Heart left ventricle (tissue), 16 donors: ENCODE measurements around the gene KATNBL1. TPM values are rescaled to one million over a fixed set of nuclear protein-coding genes. Genes with fewer than 3 reads are reported as not detected.

Experiments used
- ATAC-seq, 4 donors: fragments of 200-7000 bp; cut with Tn5 transposase; one replicate each; pipeline ENCODE4 v1.9.1; 2020 to 2022; ENCODE audit warnings: moderate library complexity in 4 of 4, mild to moderate bottlenecking in 3 of 4, moderate number of reproducible peaks in 1 of 4
- DNase-seq, 5 donors: peaks; one replicate each; pipeline ENCODE4 v3.0.0-alpha.2; 2020
- H3K27ac ChIP-seq, 12 donors: fragments of 200-600 bp; sonication (generic) in 4 of 12; one replicate each; pipeline versions ENCODE4 v1.5.0 to v1.8.0; 2016 to 2022; ENCODE audit warnings: mild to moderate bottlenecking in 2 of 12
- H3K27me3 ChIP-seq, 9 donors: fragments of 200-600 bp; sonication (generic) in 2 of 9; one replicate each; pipeline versions ENCODE4 v1.5.1 to v1.8.0; 2016 to 2022; ENCODE audit warnings: mild to moderate bottlenecking in 3 of 9
- H3K36me3 ChIP-seq, 9 donors: fragments of 200-600 bp; sonication (generic) in 2 of 9; one replicate each; pipeline versions ENCODE4 v1.5.0 to v1.8.0; 2018 to 2022; ENCODE audit warnings: mild to moderate bottlenecking in 2 of 9
- H3K4me1 ChIP-seq, 12 donors: fragments of 200-600 bp; sonication (generic) in 4 of 12; one replicate each; pipeline versions ENCODE4 v1.5.0 to v1.8.0; 2016 to 2022; ENCODE audit warnings: mild to moderate bottlenecking in 3 of 12
- H3K4me3 ChIP-seq, 12 donors: fragments of 200-600 bp; sonication (generic) in 4 of 12; one replicate each; pipeline versions ENCODE4 v1.5.0 to v1.8.0; 2017 to 2022; ENCODE audit warnings: mild to moderate bottlenecking in 9 of 12, moderate library complexity in 4 of 12
- H3K9me3 ChIP-seq, 12 donors: fragments of 200-600 bp; sonication (generic) in 4 of 12; one replicate each; pipeline versions ENCODE4 v1.5.0 to v1.8.0; 2016 to 2022; ENCODE audit warnings: mild to moderate bottlenecking in 1 of 12
- CTCF ChIP-seq, 12 donors: fragments of 200-600 bp; sonication (generic) in 4 of 12; IDR thresholded peaks; one replicate each; pipeline versions ENCODE4 v1.5.0 to v1.8.0; 2018 to 2022; ENCODE audit warnings: antibody characterized with exemption in 12 of 12, mild to moderate bottlenecking in 5 of 12
- POLR2A ChIP-seq, 2 donors: fragments of 450-650 bp; IDR thresholded peaks; one replicate each; pipeline ENCODE4 v1.6.1; 2017; ENCODE audit warnings: antibody characterized with exemption in 2 of 2, mild to moderate bottlenecking in 2 of 2, moderate library complexity in 2 of 2
- WGBS, 4 donors: extraction: QIAGEN DNeasy Blood & Tissue Kit in 2 of 4; methylation state at CpG; one replicate each; pipeline versions ENCODE4 v1.1.5 to v1.1.7; 2013 to 2018; 5-methylcytosine and 5-hydroxymethylcytosine counted together
- intact Hi-C, 10 donors: fragments of 100-400 bp; cut with DNase I; formaldehyde crosslinking; loops; one replicate each; pipeline versions ENCODE4 v1.11.1 to v1.14.2; 2022
- polyA plus RNA-seq, 2 donors: library from polyadenylated mRNA; stranded (reverse); fragments of 200-250 nt; gene quantifications; one replicate each; pipeline ENCODE4 v1.2.3, GENCODE V29; 2013
- total RNA-seq, 9 donors: library from RNA; depleted of rRNA in 2 of 9; stranded (reverse); fragments of >200 nt in 2 of 9; fragmentation: NEBNext Ultra II Directional in 3 of 9; extraction: Animal tissue kit (Norgen Biotek cat#: 25700) in 3 of 9; gene quantifications; one replicate each; pipeline versions ENCODE4 v1.1.0 to v1.2.4, GENCODE V29; 2016 to 2023
- donor health status: ischemic (EF 13 %, LVEDD 7.1; RV severe dilation, severe dysfunction).
- donor health status: healthy with polysubstance abuse.
- donor health status: DM: no; HTN: yes; CAD: no.
- donor health status: DM: no; HTN: no; CAD: no.
- donor health status: ischemic (EF 25% LVEDD 6.9; RV normal size, moderate dysfunction).
- donor health status: ischemic (EF 25% LVEDD 5.7; RV mildly dilated, moderate dysfunction).
- donor health status: healthy.
- donor health status: DM: yes; HTN: yes; CAD: no.
- donor health status: ischemic (EF 35%, LVEDD 5.7; RV mildly dilated, moderate dysfunction).
- donor health status: nonischemic (EF 11% LVEDD 7.7; RV severe dilation, severe dysfunction).
- donor health status: DM: yes; HTN: yes; CAD: no.
- donor health status: PGD.
- donor health status: ischemic (EF 29% LVEDD 5.4; RV normal size, mild dysfunction).
- donor health status: nonischemic (EF 23%, LVEDD 6.1; RV moderate dilation, normal function).

The KATNBL1 gene
- total and polyA plus RNA-seq, 11 donors, result 10.1 to 21.7 (median 15.6) TPM

- H3K4me1 ChIP-seq, result no peaks in the 10 kb centered on the region
- intact Hi-C loops, result loop anchor here in 4 of 10 donors (10.0 kb wide), 3 partner anchors 196 to 616 kb away; partner anchors contain the start of genes GOLGA8B (in 2 of the 4) and GOLGA8A (in 1 of the 4)
- DNase-seq (no peak), ATAC-seq (no peak)
- TF ChIP-seq CTCF (IDR thresholded peaks at IDR 0.05) (no peak), POLR2A (IDR thresholded peaks at IDR 0.05) (no peak)
- 84 to 88% (median 88%) methylated on average over 4 of the region's 4 CpGs for WGBS, 4 donors
- H3K36me3 ChIP-seq, result peaks cover 0 to 99% (median 87%) of the 10 kb centered on the region in 9 donors
- no peaks in the 10 kb centered on the region for H3K9me3 ChIP-seq
- H3K4me3 ChIP-seq, result no peak overlapping the region
- H3K27me3 ChIP-seq, result no peaks in the 10 kb centered on the region
- peak overlapping the region in 1 of 12 donors; percentile 54 for H3K27ac ChIP-seq
Observed at GRCh38 chr15:34239151-34239808, 29.4 kb upstream of the KATNBL1 start.

GRCh38 chr15:34233614-34234013 lies 23.7 kb upstream of the KATNBL1 start:
- intact Hi-C loops, result loop anchor here in 4 of 10 donors (10.0 kb wide), 3 partner anchors 201 to 621 kb away; partner anchors contain the start of genes GOLGA8B (in 2 of the 4) and GOLGA8A (in 1 of the 4)
- TF ChIP-seq POLR2A (IDR thresholded peaks at IDR 0.05) (no peak), CTCF (IDR thresholded peaks at IDR 0.05) (no peak)
- H3K36me3 ChIP-seq, result peaks cover 0 to 100% (median 93%) of the 10 kb centered on the region in 9 donors
- DNase-seq (no peak), ATAC-seq (no peak)
- H3K9me3 ChIP-seq, result no peaks in the 10 kb centered on the region
- no peak overlapping the region for H3K27ac ChIP-seq
- no peaks in the 10 kb centered on the region for H3K4me1 ChIP-seq
- WGBS, 4 donors, result 81 to 88% (median 85%) methylated on average over 6 of the region's 6 CpGs
- no peak overlapping the region for H3K4me3 ChIP-seq
- H3K27me3 ChIP-seq, result no peaks in the 10 kb centered on the region

GRCh38 chr15:34223904-34224596 lies 14.2 kb upstream of the KATNBL1 start:
- Histone ChIP-seq H3K9me3 (no peaks in the 10 kb centered on the region), H3K27me3 (no peaks in the 10 kb centered on the region), H3K4me1 (peaks cover 0 to 23% (median 16%) of the 10 kb centered on the region in 12 donors), H3K36me3 (peaks cover 0 to 28% (median 26%) of the 10 kb centered on the region in 9 donors), H3K4me3 (peak overlapping the region; percentile 71 to 97 (median 84)), H3K27ac (peak overlapping the region; percentile 43 to 99 (median 91))
- DNase-seq (no peak), ATAC-seq (peak in 3 of 4 donors; percentile 28 to 38 (median 29))
- 35 to 55% (median 51%) methylated on average over 24 of the region's 24 CpGs for WGBS, 4 donors
- intact Hi-C loops, result loop anchor here in 7 of 10 donors (1.0 to 5.0 kb wide), 5 partner anchors 10 to 123 kb away; partner anchors contain the start of genes EMC7 (in 7 of the 7), PGBD4 (in 3 of the 7) and KATNBL1 (in 1 of the 7)
- TF ChIP-seq POLR2A (IDR thresholded peaks at IDR 0.05) (no peak), CTCF (IDR thresholded peaks at IDR 0.05) (no peak)
